ENCODE data around the gene MYBPC1.

The MYBPC1 gene

DNA sequence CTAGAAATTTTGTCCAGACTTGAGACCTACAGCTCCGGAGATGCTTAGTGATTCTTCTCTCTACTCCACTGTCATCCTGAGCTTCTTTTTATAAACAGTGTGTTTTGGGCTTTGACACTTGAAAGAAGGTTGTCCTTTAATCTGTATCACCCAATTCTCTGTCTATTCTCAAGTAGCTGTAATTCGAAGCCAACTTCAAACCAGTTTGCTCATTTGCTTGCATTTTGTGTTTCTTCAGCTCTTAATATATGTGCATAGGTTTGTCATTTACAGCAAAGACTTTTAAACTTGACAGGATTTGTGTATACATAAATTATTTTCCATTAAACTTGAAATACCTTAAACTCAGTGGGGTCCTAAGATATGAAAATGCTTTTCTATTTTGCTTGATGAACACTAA lies 16.4 kb upstream of the MYBPC1 start:
- H3K36me3 ChIP-seq (ENCODE audit: insufficient read depth, low read length), result no peaks in the 10 kb centered on the region
- H3K4me3 ChIP-seq (ENCODE audit: low read depth in 1 of 2, low read length in 2 of 2), result no peak overlapping the region
- H3K9ac ChIP-seq (ENCODE audit: low read length), result no peak overlapping the region
- no peak overlapping the region for H3K27ac ChIP-seq (ENCODE audit: low read depth, low read length)
- H3K4me1 ChIP-seq (ENCODE audit: insufficient read depth, low read length), result no peaks in the 10 kb centered on the region
- no peaks in the 10 kb centered on the region for H3K9me3 ChIP-seq (ENCODE audit: low read length)
- no peaks in the 10 kb centered on the region for H3K27me3 ChIP-seq (ENCODE audit: control insufficient read depth in 1 of 2, insufficient read depth in 2 of 2, low read length in 2 of 2)

DNA sequence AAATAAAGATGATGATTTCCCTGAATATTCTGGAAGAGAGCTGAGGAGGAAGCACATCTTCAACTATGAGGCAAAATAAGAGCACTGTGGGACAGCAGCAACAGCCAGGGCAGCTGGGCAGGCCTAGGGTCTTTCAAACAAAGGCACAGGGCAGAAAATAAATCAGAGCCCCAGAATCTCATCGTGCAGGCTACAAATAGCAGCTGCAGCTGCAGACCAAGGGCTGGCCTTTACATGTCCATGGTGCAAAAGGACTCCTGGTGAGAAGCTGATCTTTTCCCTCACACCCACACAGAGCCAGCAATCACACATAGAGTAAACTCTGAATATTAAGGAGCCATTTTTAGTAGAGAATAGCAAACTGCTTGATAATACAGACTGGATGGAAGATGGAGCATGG lies 13.6 kb upstream of the MYBPC1 start:
- Histone ChIP-seq H3K27ac (ENCODE audit: low read depth, low read length) (no peak overlapping the region), H3K4me3 (ENCODE audit: low read depth in 1 of 2, low read length in 2 of 2) (no peak overlapping the region), H3K9me3 (ENCODE audit: low read length) (no peaks in the 10 kb centered on the region), H3K4me1 (ENCODE audit: insufficient read depth, low read length) (no peaks in the 10 kb centered on the region), H3K27me3 (ENCODE audit: control insufficient read depth in 1 of 2, insufficient read depth in 2 of 2, low read length in 2 of 2) (no peaks in the 10 kb centered on the region), H3K36me3 (ENCODE audit: insufficient read depth, low read length) (no peaks in the 10 kb centered on the region), H3K9ac (ENCODE audit: low read length) (no peak overlapping the region)

DNA sequence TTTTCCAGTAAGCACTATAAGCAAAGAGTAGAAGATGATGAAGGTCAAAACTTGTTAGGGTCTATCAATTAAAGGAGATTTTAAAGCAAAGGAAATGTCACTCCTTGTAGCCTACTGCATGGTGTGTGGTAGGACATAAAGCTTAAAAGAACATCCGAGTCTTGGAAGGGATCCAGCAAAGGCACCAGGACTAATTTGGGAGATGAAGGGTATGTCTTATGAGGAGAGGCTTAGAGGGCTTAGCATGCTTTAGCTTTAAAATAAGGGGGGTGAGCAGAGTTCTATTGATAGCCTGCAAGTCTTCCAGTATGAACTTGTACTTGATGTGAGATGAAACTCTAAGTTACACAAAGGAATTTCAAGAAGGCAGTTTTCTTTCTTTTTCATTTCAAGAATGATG lies 11.8 kb upstream of the MYBPC1 start:
- H3K9me3 ChIP-seq (ENCODE audit: low read length), result no peaks in the 10 kb centered on the region
- H3K27me3 ChIP-seq (ENCODE audit: control insufficient read depth in 1 of 2, insufficient read depth in 2 of 2, low read length in 2 of 2), result no peaks in the 10 kb centered on the region
- H3K9ac ChIP-seq (ENCODE audit: low read length), result no peak overlapping the region
- no peaks in the 10 kb centered on the region for H3K4me1 ChIP-seq (ENCODE audit: insufficient read depth, low read length)
- H3K4me3 ChIP-seq (ENCODE audit: low read depth in 1 of 2, low read length in 2 of 2), result no peak overlapping the region
- no peaks in the 10 kb centered on the region for H3K36me3 ChIP-seq (ENCODE audit: insufficient read depth, low read length)
- H3K27ac ChIP-seq (ENCODE audit: low read depth, low read length), result no peak overlapping the region

DNA sequence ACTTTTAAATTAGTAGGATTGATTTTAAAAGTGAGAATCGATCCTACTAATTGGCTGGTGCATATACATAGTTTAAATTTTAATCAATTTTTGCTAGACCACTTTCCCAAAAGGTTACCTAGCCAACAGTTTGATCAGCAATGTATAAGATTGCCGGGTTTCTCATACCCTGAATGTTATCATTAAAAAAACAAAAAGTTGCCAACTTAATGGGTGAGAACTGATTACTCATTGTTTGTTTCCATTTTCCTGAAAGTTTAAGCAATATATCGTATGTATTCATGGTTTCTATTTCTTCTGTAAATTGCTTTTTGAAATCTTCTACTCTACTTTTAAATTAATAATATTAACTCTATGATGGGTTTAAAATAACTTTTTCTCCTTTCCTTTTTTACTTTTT lies 4.4 kb upstream of the MYBPC1 start:
- Histone ChIP-seq H3K9me3 (ENCODE audit: low read length) (no peaks in the 10 kb centered on the region), H3K27me3 (ENCODE audit: control insufficient read depth in 1 of 2, insufficient read depth in 2 of 2, low read length in 2 of 2) (no peaks in the 10 kb centered on the region), H3K4me1 (ENCODE audit: insufficient read depth, low read length) (no peaks in the 10 kb centered on the region), H3K27ac (ENCODE audit: low read depth, low read length) (no peak overlapping the region), H3K36me3 (ENCODE audit: insufficient read depth, low read length) (no peaks in the 10 kb centered on the region), H3K4me3 (ENCODE audit: low read depth in 1 of 2, low read length in 2 of 2) (no peak overlapping the region), H3K9ac (ENCODE audit: low read length) (no peak overlapping the region)

DNA sequence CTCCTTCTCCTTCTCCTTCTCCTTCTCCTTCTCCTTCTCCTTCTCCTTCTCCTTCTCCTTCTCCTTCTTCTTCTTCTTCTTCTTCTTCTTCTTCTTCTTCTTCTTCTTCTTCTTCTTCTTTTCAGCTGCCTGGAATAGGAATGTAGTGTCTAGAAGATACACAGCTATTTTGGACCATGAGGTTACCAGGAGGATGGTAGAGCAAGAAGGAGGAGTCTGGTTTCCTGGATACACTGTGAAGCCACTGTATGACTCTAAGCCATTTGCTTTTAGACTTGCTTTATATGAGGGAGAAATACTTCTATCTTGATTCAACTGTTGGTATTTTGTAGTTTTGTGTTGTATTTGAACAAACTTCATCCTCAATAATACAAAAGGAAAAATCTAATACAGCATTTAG lies 3.0 kb upstream of the MYBPC1 start:
- H3K4me3 ChIP-seq (ENCODE audit: low read depth in 1 of 2, low read length in 2 of 2), result no peak overlapping the region
- H3K36me3 ChIP-seq (ENCODE audit: insufficient read depth, low read length), result no peaks in the 10 kb centered on the region
- no peak overlapping the region for H3K27ac ChIP-seq (ENCODE audit: low read depth, low read length)
- no peaks in the 10 kb centered on the region for H3K9me3 ChIP-seq (ENCODE audit: low read length)
- H3K4me1 ChIP-seq (ENCODE audit: insufficient read depth, low read length), result no peaks in the 10 kb centered on the region
- H3K27me3 ChIP-seq (ENCODE audit: control insufficient read depth in 1 of 2, insufficient read depth in 2 of 2, low read length in 2 of 2), result no peaks in the 10 kb centered on the region
- H3K9ac ChIP-seq (ENCODE audit: low read length), result no peak overlapping the region

DNA sequence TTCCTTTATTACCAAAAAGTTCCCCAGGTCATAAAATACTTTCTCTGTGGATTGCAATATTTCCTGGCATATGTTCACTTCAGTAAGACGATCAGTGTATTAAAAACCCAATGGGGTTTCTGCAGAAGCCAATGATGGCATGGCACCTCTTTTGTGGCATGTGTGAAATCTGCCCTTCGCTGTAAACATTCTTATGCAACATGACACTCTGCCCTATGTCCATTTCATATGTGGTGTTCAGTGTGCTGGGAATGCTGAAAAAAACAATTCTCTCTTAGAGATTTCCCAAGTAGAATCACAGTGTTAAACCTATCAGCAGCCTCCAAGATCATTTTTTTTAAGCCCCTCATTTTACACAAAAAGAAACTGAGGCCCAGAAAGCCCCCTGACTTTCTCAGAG lies 2.3 kb upstream of the MYBPC1 start:
- H3K27me3 ChIP-seq (ENCODE audit: control insufficient read depth in 1 of 2, insufficient read depth in 2 of 2, low read length in 2 of 2), result no peaks in the 10 kb centered on the region
- no peak overlapping the region for H3K4me3 ChIP-seq (ENCODE audit: low read depth in 1 of 2, low read length in 2 of 2)
- no peaks in the 10 kb centered on the region for H3K4me1 ChIP-seq (ENCODE audit: insufficient read depth, low read length)
- H3K27ac ChIP-seq (ENCODE audit: low read depth, low read length), result no peak overlapping the region
- no peaks in the 10 kb centered on the region for H3K36me3 ChIP-seq (ENCODE audit: insufficient read depth, low read length)
- no peaks in the 10 kb centered on the region for H3K9me3 ChIP-seq (ENCODE audit: low read length)
- H3K9ac ChIP-seq (ENCODE audit: low read length), result no peak overlapping the region

DNA sequence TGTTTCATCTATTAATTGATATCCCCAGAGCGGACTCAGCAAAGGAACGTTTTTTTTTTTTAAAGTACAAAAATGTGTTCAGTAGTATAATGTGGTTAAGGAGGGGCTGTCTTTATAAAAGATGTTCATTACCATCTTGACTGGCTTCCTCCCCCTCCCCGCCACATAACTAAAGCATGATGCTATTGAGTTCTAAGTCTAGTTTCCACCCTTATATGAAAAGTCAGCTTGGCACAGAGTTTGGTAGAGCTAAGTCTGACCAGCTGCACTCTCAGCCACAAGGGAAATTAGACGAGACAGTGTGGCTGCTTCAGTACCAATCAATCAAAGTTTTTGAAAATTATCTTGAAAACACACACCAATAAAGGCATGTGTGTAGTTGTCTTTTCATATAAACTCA lies 1.9 kb upstream of the MYBPC1 start:
- Histone ChIP-seq H3K27me3 (ENCODE audit: control insufficient read depth in 1 of 2, insufficient read depth in 2 of 2, low read length in 2 of 2) (no peaks in the 10 kb centered on the region), H3K27ac (ENCODE audit: low read depth, low read length) (no peak overlapping the region), H3K36me3 (ENCODE audit: insufficient read depth, low read length) (no peaks in the 10 kb centered on the region), H3K9ac (ENCODE audit: low read length) (no peak overlapping the region), H3K4me3 (ENCODE audit: low read depth in 1 of 2, low read length in 2 of 2) (no peak overlapping the region), H3K4me1 (ENCODE audit: insufficient read depth, low read length) (no peaks in the 10 kb centered on the region), H3K9me3 (ENCODE audit: low read length) (no peaks in the 10 kb centered on the region)

DNA sequence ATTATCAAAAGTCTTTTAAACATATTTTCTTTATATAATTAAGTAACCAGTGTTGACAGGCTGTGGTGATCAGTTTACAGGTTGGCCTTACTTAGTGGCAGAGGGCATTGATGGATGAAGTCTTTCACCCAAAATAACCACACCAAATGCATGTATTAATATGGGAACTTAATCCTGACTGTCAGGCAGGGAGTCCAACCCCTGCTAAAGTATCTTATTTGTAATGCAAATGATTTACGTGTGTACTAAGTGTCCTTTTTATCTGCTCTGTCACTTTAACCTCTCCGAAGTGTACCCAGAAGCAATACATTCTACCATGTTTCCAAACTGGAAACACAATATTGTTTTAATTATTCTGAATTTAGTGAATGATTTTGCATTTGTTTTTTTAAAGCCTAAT lies 1.4 kb downstream of the MYBPC1 start:
- no peak overlapping the region for H3K9ac ChIP-seq (ENCODE audit: low read length)
- no peak overlapping the region for H3K27ac ChIP-seq (ENCODE audit: low read depth, low read length)
- no peaks in the 10 kb centered on the region for H3K27me3 ChIP-seq (ENCODE audit: control insufficient read depth in 1 of 2, insufficient read depth in 2 of 2, low read length in 2 of 2)
- H3K4me1 ChIP-seq (ENCODE audit: insufficient read depth, low read length), result no peaks in the 10 kb centered on the region
- H3K4me3 ChIP-seq (ENCODE audit: low read depth in 1 of 2, low read length in 2 of 2), result no peak overlapping the region
- H3K36me3 ChIP-seq (ENCODE audit: insufficient read depth, low read length), result no peaks in the 10 kb centered on the region
- no peaks in the 10 kb centered on the region for H3K9me3 ChIP-seq (ENCODE audit: low read length)

DNA sequence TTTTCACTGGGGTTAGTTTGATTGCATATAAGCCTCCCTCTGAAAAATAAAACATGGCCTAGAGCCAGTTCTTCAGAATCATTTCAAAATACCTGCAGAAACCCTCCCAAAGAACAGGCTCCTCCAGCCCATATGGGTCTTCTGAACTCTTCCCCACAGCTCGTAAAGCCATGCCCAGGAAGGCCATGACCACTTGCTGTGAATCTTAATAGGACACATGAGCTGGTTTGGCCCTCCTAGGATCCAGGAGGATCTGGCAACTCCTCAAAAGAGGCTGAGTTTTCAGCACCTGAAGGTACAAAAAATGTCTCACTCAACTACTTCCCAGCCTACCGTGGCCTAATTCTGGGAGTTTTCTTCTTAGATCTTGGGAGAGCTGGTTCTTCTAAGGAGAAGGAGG lies 2.4 kb downstream of the MYBPC1 start:
- Histone ChIP-seq H3K9ac (ENCODE audit: low read length) (no peak overlapping the region), H3K9me3 (ENCODE audit: low read length) (no peaks in the 10 kb centered on the region), H3K4me1 (ENCODE audit: insufficient read depth, low read length) (no peaks in the 10 kb centered on the region), H3K27ac (ENCODE audit: low read depth, low read length) (no peak overlapping the region), H3K4me3 (ENCODE audit: low read depth in 1 of 2, low read length in 2 of 2) (no peak overlapping the region), H3K36me3 (ENCODE audit: insufficient read depth, low read length) (no peaks in the 10 kb centered on the region), H3K27me3 (ENCODE audit: control insufficient read depth in 1 of 2, insufficient read depth in 2 of 2, low read length in 2 of 2) (no peaks in the 10 kb centered on the region)

DNA sequence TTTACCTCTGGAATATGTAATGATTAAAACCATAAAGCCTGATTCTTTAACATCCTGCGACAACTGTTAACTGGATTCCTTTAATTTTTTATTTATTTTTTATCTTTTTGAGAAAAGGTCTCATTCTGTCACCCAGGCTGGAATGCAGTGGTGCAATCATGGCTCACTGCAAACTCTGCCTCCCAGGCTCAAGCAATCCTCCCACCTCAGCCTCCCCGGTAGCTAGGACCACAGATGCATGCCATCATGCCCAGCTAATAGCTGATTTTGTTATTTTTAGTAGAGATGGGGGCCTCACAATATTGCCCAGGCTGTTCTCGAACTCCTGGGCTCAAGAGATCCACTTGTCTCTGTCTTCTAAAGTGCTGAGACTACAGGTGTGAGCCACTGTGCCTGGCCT lies 3.7 kb downstream of the MYBPC1 start:
- no peak overlapping the region for H3K27ac ChIP-seq (ENCODE audit: low read depth, low read length)

DNA sequence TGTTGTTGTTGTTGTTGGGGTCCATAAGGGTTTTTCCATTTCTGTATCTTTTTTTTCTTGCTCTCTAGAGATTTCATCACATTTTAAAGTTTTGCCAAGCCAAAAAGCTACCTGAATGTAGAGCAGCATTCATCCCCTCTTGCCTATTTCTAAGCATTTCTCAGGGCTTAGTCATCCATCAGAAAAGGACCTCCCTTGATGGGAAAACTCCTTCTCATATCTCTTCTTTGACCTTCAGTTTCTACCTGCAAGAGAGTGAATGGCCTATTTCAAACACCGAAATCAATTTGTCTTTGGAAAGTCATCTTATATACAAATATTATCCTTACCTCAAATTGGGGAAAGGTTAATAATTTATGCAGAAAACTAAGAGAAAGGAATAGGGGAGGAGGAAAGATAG lies 4.5 kb downstream of the MYBPC1 start:
- Histone ChIP-seq H3K4me1 (ENCODE audit: insufficient read depth, low read length) (no peaks in the 10 kb centered on the region), H3K27me3 (ENCODE audit: control insufficient read depth in 1 of 2, insufficient read depth in 2 of 2, low read length in 2 of 2) (no peaks in the 10 kb centered on the region), H3K4me3 (ENCODE audit: low read depth in 1 of 2, low read length in 2 of 2) (no peak overlapping the region), H3K9ac (ENCODE audit: low read length) (no peak overlapping the region), H3K36me3 (ENCODE audit: insufficient read depth, low read length) (no peaks in the 10 kb centered on the region), H3K27ac (ENCODE audit: low read depth, low read length) (no peak overlapping the region), H3K9me3 (ENCODE audit: low read length) (no peaks in the 10 kb centered on the region)

More for the DNA sequence above, 3.7 kb downstream of the MYBPC1 start:
- H3K36me3 ChIP-seq (ENCODE audit: insufficient read depth, low read length), result no peaks in the 10 kb centered on the region
- H3K9ac ChIP-seq (ENCODE audit: low read length), result no peak overlapping the region
- no peaks in the 10 kb centered on the region for H3K4me1 ChIP-seq (ENCODE audit: insufficient read depth, low read length)
- H3K9me3 ChIP-seq (ENCODE audit: low read length), result no peaks in the 10 kb centered on the region
- H3K4me3 ChIP-seq (ENCODE audit: low read depth in 1 of 2, low read length in 2 of 2), result no peak overlapping the region
- no peaks in the 10 kb centered on the region for H3K27me3 ChIP-seq (ENCODE audit: control insufficient read depth in 1 of 2, insufficient read depth in 2 of 2, low read length in 2 of 2)

DNA sequence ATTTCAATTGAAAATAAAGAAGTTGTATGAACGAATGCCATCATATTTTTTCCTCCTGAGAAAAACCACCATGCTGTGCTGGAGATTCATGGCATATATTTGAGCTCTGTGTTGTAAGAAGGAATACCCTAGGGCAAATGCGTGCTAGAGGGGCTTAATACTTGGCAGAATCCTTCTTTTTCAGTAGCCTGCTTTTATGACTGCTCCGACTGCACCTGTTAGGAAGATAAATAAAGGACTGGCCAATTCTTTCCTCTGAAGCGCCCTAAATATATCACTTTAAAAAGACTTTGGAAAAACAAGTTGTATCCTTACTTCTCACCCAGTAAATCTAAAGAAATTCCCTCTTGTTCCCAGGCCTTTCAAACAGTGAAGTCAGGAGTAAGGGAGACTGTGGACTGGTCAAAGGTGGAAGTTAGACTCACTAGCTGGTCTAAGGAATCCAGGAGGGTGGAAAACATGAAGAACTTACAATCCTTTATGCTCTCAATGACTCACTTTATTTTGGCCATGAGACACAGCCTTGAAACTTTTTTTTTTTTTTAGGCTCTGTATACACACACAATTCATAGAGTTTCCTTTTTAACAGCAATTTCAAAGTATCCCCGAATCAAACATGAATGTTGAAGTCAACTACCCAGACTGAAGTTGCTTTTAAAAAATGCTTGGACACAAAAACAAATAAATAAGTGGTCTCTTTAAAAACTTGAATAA lies 5.2 kb downstream of the MYBPC1 start:
- Histone ChIP-seq H3K4me1 (ENCODE audit: insufficient read depth, low read length) (no peaks in the 10 kb centered on the region), H3K36me3 (ENCODE audit: insufficient read depth, low read length) (no peaks in the 10 kb centered on the region), H3K27ac (ENCODE audit: low read depth, low read length) (no peak overlapping the region), H3K9me3 (ENCODE audit: low read length) (no peaks in the 10 kb centered on the region), H3K4me3 (ENCODE audit: low read depth in 1 of 2, low read length in 2 of 2) (no peak overlapping the region), H3K9ac (ENCODE audit: low read length) (no peak overlapping the region), H3K27me3 (ENCODE audit: control insufficient read depth in 1 of 2, insufficient read depth in 2 of 2, low read length in 2 of 2) (no peaks in the 10 kb centered on the region)

Data from muscle layer of colon (tissue), 2 donors.